Measurements from ENCODE around the gene PTPN12.

PTPN12 gene

GRCh38 chr7:77537136-77537777, at the start of gene PTPN12:
PTPN12 (plus strand) TSS chr7:77537295; CDS start chr7:77537547, 252 bp downstream.
- TF ChIP-seq, protein P1, sequence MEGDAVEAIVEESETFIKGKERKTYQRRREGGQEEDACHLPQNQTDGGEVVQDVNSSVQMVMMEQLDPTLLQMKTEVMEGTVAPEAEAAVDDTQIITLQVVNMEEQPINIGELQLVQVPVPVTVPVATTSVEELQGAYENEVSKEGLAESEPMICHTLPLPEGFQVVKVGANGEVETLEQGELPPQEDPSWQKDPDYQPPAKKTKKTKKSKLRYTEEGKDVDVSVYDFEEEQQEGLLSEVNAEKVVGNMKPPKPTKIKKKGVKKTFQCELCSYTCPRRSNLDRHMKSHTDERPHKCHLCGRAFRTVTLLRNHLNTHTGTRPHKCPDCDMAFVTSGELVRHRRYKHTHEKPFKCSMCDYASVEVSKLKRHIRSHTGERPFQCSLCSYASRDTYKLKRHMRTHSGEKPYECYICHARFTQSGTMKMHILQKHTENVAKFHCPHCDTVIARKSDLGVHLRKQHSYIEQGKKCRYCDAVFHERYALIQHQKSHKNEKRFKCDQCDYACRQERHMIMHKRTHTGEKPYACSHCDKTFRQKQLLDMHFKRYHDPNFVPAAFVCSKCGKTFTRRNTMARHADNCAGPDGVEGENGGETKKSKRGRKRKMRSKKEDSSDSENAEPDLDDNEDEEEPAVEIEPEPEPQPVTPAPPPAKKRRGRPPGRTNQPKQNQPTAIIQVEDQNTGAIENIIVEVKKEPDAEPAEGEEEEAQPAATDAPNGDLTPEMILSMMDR (IDR thresholded peaks at IDR 0.05; ENCODE audit: low read depth, low read length), result no peak
- peak within 1 kb of the TSS; percentile 79 to 91 for H3K4me3 ChIP-seq (replicated peaks in 1 of 2; ENCODE audit: low read depth in 2 of 2, low read length in 2 of 2)
- no peak for DNase-seq (ENCODE audit: low read depth in 2 of 2)

DNA sequence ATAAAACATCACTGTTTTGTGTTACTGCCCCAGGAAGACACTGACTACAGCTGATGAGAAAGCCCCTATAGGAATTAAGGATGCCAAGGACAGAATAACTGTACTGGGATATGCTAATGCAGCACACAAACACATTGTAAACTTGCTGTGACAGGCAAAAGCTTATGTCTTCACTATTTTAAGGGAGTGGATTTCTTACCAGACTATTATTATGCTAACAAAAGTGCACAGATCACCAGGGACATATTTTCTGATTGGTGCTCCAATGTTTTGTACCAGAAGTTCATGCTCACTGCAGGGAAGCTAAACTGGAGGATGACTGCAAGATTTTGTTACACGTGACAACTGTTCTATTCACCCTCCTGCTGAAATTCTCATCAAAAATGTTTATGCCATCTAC, 48.1 kb upstream of the PTPN12 start:
- TF ChIP-seq, protein P1 (IDR thresholded peaks at IDR 0.05; ENCODE audit: low read depth, low read length), result no peak
- DNase-seq (ENCODE audit: low read depth in 2 of 2), result no peak
- H3K4me3 ChIP-seq (replicated peaks in 1 of 2; ENCODE audit: low read depth in 2 of 2, low read length in 2 of 2), result no peak overlapping the region

GRCh38 chr7:77497079-77497478, 40.0 kb upstream of the PTPN12 start:
- no peak overlapping the region for H3K4me3 ChIP-seq (replicated peaks in 1 of 2; ENCODE audit: low read depth in 2 of 2, low read length in 2 of 2)
- TF ChIP-seq, protein P1 (IDR thresholded peaks at IDR 0.05; ENCODE audit: low read depth, low read length), result no peak
- DNase-seq (ENCODE audit: low read depth in 2 of 2), result no peak

- TF ChIP-seq, protein P1 (IDR thresholded peaks at IDR 0.05; ENCODE audit: low read depth, low read length), result no peak
- DNase-seq (ENCODE audit: low read depth in 2 of 2), result no peak
- no peak overlapping the region for H3K4me3 ChIP-seq (replicated peaks in 1 of 2; ENCODE audit: low read depth in 2 of 2, low read length in 2 of 2)
Measured at GRCh38 chr7:77498659-77499379, 38.3 kb upstream of the PTPN12 start.

GRCh38 chr7:77501192-77501515, 35.9 kb upstream of the PTPN12 start:
- no peak overlapping the region for H3K4me3 ChIP-seq (replicated peaks in 1 of 2; ENCODE audit: low read depth in 2 of 2, low read length in 2 of 2)
- TF ChIP-seq, protein P1 (IDR thresholded peaks at IDR 0.05; ENCODE audit: low read depth, low read length), result no peak
- no peak for DNase-seq (ENCODE audit: low read depth in 2 of 2)

GRCh38 chr7:77504951-77505350, 32.1 kb upstream of the PTPN12 start:
- no peak overlapping the region for H3K4me3 ChIP-seq (replicated peaks in 1 of 2; ENCODE audit: low read depth in 2 of 2, low read length in 2 of 2)
- TF ChIP-seq, protein P1 (IDR thresholded peaks at IDR 0.05; ENCODE audit: low read depth, low read length), result no peak
- DNase-seq (ENCODE audit: low read depth in 2 of 2), result no peak

Measured in cardiac fibroblast (primary cell).